DOHH2 (cell line): ENCODE results near the gene KDM6A.

Source experiments
- EZH2phosphoT487 ChIP-seq: fragments of 200-600 bp; sonication (generic); IDR thresholded peaks from 2 replicates; pipeline ENCODE4 v1.6.1; 2017; ENCODE audit warnings: borderline replicate concordance, mild to moderate bottlenecking, antibody characterized with exemption, low read length, moderate library complexity, mixed read lengths
- TF ChIP-seq, protein P1 (sequence below): fragments of 200-600 bp; sonication (generic); IDR thresholded peaks from one replicate; pipeline ENCODE4 v1.5.1; 2014; ENCODE audit warnings: antibody characterized with exemption, mild to moderate bottlenecking, low read depth, low read length; ENCODE audit not compliant: poor library complexity, severe bottlenecking

DNA sequence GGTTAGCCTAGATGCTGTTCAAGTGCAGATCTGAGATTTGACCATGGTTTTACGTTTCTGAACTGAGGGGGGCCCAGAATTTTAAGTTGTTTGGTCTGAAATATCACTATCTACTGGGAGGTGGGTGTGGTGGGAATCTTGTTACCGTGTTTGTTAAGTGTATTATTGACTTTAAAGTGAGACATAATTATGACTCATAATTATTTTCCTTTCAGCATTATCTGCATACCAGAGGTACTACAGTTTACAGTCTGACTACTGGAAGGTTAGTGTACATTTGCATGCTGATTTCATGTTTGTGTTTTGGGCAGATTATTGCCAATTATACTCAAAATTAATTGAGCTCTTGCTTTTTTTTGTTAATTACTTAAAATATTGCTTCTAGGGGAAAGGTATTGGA is 101.5 kb downstream of the KDM6A start:
- TF ChIP-seq, protein P1, sequence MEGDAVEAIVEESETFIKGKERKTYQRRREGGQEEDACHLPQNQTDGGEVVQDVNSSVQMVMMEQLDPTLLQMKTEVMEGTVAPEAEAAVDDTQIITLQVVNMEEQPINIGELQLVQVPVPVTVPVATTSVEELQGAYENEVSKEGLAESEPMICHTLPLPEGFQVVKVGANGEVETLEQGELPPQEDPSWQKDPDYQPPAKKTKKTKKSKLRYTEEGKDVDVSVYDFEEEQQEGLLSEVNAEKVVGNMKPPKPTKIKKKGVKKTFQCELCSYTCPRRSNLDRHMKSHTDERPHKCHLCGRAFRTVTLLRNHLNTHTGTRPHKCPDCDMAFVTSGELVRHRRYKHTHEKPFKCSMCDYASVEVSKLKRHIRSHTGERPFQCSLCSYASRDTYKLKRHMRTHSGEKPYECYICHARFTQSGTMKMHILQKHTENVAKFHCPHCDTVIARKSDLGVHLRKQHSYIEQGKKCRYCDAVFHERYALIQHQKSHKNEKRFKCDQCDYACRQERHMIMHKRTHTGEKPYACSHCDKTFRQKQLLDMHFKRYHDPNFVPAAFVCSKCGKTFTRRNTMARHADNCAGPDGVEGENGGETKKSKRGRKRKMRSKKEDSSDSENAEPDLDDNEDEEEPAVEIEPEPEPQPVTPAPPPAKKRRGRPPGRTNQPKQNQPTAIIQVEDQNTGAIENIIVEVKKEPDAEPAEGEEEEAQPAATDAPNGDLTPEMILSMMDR = no peak
- TF ChIP-seq EZH2phosphoT487 = no peak
